ENCODE results near the gene CLCN2.

DNA sequence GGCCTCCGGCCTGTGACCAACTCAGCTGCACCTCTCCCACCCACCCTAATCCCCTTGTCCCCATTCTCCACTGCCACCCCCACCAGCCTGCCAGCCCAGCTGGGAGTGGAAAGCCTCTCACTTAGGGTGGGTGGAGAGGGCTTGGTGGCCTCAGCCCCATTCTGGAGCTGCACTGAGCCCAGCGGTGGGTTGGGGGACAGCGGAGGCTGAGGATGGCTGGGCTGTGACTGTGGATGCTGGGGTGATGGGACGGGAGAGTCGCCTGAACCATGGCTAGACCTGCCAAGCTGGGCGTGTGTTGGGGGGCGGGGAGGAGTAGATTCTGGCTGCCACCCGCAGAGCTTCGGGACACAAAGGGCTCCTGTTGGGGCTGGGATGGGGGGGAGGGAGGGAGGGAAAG, 1.8 kb downstream of the CLCN2 start:
- TF ChIP-seq POLR2AphosphoS5 (IDR thresholded peaks at IDR 0.05; ENCODE audit: low read depth) (no peak), SPI1 (IDR thresholded peaks at IDR 0.05; ENCODE audit: borderline replicate concordance, low read depth) (no peak)
- TF ChIP-seq, protein P1, sequence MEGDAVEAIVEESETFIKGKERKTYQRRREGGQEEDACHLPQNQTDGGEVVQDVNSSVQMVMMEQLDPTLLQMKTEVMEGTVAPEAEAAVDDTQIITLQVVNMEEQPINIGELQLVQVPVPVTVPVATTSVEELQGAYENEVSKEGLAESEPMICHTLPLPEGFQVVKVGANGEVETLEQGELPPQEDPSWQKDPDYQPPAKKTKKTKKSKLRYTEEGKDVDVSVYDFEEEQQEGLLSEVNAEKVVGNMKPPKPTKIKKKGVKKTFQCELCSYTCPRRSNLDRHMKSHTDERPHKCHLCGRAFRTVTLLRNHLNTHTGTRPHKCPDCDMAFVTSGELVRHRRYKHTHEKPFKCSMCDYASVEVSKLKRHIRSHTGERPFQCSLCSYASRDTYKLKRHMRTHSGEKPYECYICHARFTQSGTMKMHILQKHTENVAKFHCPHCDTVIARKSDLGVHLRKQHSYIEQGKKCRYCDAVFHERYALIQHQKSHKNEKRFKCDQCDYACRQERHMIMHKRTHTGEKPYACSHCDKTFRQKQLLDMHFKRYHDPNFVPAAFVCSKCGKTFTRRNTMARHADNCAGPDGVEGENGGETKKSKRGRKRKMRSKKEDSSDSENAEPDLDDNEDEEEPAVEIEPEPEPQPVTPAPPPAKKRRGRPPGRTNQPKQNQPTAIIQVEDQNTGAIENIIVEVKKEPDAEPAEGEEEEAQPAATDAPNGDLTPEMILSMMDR (IDR thresholded peaks at IDR 0.05; ENCODE audit: insufficient read depth, low read length): no peak
- TF ChIP-seq, protein P2, sequence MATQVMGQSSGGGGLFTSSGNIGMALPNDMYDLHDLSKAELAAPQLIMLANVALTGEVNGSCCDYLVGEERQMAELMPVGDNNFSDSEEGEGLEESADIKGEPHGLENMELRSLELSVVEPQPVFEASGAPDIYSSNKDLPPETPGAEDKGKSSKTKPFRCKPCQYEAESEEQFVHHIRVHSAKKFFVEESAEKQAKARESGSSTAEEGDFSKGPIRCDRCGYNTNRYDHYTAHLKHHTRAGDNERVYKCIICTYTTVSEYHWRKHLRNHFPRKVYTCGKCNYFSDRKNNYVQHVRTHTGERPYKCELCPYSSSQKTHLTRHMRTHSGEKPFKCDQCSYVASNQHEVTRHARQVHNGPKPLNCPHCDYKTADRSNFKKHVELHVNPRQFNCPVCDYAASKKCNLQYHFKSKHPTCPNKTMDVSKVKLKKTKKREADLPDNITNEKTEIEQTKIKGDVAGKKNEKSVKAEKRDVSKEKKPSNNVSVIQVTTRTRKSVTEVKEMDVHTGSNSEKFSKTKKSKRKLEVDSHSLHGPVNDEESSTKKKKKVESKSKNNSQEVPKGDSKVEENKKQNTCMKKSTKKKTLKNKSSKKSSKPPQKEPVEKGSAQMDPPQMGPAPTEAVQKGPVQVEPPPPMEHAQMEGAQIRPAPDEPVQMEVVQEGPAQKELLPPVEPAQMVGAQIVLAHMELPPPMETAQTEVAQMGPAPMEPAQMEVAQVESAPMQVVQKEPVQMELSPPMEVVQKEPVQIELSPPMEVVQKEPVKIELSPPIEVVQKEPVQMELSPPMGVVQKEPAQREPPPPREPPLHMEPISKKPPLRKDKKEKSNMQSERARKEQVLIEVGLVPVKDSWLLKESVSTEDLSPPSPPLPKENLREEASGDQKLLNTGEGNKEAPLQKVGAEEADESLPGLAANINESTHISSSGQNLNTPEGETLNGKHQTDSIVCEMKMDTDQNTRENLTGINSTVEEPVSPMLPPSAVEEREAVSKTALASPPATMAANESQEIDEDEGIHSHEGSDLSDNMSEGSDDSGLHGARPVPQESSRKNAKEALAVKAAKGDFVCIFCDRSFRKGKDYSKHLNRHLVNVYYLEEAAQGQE (IDR thresholded peaks at IDR 0.05; ENCODE audit: insufficient replicate concordance, low read depth): no peak
